Activated CD4-positive, alpha-beta T cell treated with anti-CD3 and anti-CD28 coated beads, Interleukin-2, amount 10 ng/mL, durations not matched to agents 7 days and 5 days (primary cell): Measurements from ENCODE around the gene PSME4. TPM values are rescaled to one million over a fixed set of nuclear protein-coding genes. Genes with fewer than 3 reads are reported as not detected.
"Not testable (repeated sequence)": the region's sequence is repeated elsewhere in the genome, so short reads cannot be mapped to it uniquely, and the experiment has no call there.

Source experiments
- CTCF ChIA-PET: fragments of 350-600 bp; sonication (Branson Sonifier 250); formaldehyde crosslinking; loops from one replicate; lab custom pipeline; 2021; ENCODE audit warnings: antibody characterized with exemption; lab: Charles Lee
- POLR2A ChIA-PET: fragments of 350-600 bp; sonication (Branson Sonifier 250); formaldehyde crosslinking; loops from one replicate; lab custom pipeline; 2021; ENCODE audit warnings: antibody characterized with exemption; lab: Charles Lee
- DNase-seq: peaks from one replicate; pipeline ENCODE4 v3.0.0-alpha.2; 2020
- H3K27ac Mint-ChIP-seq: one replicate; pipeline ENCODE4 v1.8.0; 2021; ENCODE audit warnings: mild to moderate bottlenecking, moderate library complexity, mixed read lengths
- H3K27me3 Mint-ChIP-seq: one replicate; pipeline ENCODE4 v1.8.0; 2021; ENCODE audit warnings: mixed read lengths
- H3K36me3 Mint-ChIP-seq: one replicate; pipeline ENCODE4 v1.8.0; 2021; ENCODE audit warnings: low read depth, mixed read lengths
- H3K4me1 Mint-ChIP-seq: one replicate; pipeline ENCODE4 v1.8.0; 2021; ENCODE audit warnings: mixed read lengths
- H3K4me3 Mint-ChIP-seq: one replicate; pipeline ENCODE4 v1.8.0; 2021; ENCODE audit warnings: mild to moderate bottlenecking, moderate library complexity, mixed read lengths
- H3K9me3 Mint-ChIP-seq: one replicate; pipeline ENCODE4 v1.8.0; 2021; ENCODE audit warnings: mixed read lengths
- total RNA-seq, 2 experiments: library from RNA; stranded (reverse); gene quantifications; one replicate each; pipeline ENCODE4 v1.2.3, GENCODE V29; 2021

The PSME4 gene
- total RNA-seq, 2 experiments from 2014 or later: 46.7 to 50.2 TPM

DNA sequence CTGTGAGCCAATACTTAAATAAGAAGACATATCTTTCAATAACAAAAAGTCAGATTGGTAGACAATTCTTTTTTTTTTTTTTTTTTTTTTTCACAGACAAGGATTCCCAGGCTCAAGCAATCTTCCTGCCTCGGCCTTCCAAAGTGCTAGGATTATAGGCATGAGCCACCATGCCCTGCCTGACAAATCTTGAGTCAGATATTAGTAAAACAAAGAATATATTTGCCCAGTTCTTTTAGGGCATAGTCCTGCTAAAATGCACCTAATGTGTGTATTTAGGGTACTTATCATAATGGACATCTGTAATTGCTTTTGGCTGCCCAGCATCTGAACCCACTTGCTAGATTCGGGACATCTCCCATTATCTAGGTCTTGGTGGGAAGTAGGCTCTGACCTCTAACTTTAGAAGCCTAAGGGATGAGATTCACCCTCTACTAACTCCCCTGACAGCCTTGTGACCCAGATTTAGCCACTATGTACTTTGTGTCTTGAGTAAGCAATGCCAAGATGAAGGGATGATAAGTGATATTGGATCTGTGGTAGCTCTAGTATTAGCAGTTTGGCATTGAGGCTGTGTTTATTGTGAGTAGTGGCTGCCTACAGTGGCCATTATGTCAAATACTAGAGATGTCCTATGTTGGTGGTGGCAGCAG lies 18.5 kb upstream of the PSME4 start:
- POLR2A ChIA-PET: no interaction called here
- H3K36me3 Mint-ChIP-seq: peaks cover 17% of the 10 kb centered on the region
- H3K4me3 Mint-ChIP-seq: no peak overlapping the region
- H3K9me3 Mint-ChIP-seq: peaks cover 8% of the 10 kb centered on the region
- H3K27me3 Mint-ChIP-seq: no peaks in the 10 kb centered on the region
- no peak overlapping the region for H3K27ac Mint-ChIP-seq
- CTCF ChIA-PET: no interaction called here
- DNase-seq: no peak
- H3K4me1 Mint-ChIP-seq: peaks cover 22% of the 10 kb centered on the region

DNA sequence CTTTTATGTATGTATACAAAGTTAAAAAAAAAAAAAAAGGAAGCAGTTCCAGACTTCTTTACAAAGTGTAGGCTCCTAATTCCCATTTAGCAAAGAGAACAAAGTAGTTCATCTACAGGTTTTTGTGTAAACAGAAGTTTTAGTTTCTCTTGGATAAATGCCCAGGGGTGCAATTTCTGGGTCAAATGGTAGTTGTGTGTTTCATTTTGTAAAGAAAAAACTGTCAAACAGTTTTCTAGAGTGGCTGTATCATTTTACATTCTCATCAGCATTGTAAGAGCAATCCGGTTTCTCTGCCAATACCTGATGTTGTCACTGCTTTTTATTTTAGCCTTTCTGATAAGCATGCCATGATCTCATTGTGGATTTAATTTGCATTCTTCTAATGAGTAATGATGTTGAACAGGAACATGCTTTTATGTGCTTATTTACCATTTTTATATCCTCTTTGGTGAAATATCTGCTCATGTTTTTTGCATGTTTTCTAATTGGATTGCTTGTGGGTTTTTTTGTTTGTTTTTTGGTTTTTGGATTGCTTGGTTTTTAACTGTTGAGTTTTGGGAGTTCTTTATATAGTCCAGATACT lies 16.6 kb upstream of the PSME4 start:
- Mint-ChIP-seq H3K4me3 (no peak overlapping the region), H3K9me3 (peaks cover 4% of the 10 kb centered on the region), H3K27me3 (no peaks in the 10 kb centered on the region), H3K36me3 (peaks cover 17% of the 10 kb centered on the region), H3K27ac (no peak overlapping the region), H3K4me1 (peaks cover 9% of the 10 kb centered on the region)
- ChIA-PET CTCF (no interaction called here), POLR2A (no interaction called here)
- DNase-seq: no peak

DNA sequence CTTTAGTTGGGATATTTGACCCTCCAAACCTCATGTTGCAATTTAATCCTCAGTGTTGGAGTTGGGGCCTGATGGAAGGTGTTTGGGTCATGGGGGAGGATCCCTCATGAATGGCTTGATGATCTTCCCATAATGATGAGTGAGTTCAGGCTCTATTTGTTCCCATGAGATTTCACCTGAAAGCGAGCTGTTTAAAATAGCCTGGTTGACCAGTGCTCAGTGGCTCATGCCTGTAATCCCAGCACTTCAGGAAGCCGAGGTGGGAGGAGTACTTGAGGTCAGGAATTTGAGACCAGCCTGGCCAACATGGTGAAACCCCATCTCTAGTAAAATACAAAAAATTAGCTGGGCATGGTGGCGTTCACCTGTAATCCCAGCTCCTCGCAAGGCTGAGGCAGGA lies 14.9 kb upstream of the PSME4 start:
- ChIA-PET CTCF (interaction anchor here (0.8 to 1.7 kb wide), 2 partner anchors 14 to 32 kb away, joined by 3 read pairs; no protein-coding TSS in a partner anchor), POLR2A (no interaction called here)
- H3K27ac Mint-ChIP-seq: no peak overlapping the region
- no peak overlapping the region for H3K4me3 Mint-ChIP-seq
- H3K27me3 Mint-ChIP-seq: no peaks in the 10 kb centered on the region
- DNase-seq: no peak
- H3K36me3 Mint-ChIP-seq: peaks cover 17% of the 10 kb centered on the region
- H3K9me3 Mint-ChIP-seq: peaks cover 5% of the 10 kb centered on the region
- peaks cover 9% of the 10 kb centered on the region for H3K4me1 Mint-ChIP-seq

DNA sequence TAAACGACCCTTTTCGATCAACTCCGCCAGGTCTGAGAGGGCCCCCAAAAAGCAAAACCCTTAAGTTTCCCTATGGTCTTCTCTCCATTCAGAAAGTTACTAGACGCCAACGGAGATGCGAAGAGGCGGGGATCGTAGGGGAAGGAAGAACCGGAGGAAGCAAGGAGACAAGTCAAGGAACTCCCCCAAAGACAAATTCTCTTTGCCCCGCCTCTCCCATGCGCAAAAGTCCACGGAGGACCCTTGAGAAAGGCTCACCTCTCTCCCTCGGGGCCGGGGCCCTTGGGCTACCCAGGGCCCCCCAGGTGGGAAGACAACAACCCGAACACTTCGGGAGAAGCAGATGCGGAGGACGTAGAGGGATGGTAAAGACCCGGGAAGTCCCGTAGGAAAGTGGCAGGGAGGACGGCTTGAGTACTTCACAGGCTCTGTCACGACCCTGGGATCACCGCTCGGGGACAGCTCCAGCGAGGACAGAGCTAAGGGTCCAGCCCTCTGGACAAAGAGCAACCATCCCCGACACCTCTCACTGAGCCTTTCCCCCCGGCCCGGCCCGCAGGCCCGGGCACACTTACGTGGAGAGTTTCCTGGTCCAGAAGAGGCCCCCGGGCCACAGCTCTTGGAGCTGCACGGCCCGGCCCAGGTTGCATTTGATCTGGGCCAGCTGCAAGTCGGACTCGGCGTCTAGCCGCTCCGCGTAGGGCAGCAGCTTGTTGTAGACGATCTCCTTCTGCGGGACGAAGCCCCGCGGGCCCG lies 647 bp downstream of the PSME4 start:
- peak overlapping the region; percentile 88 for H3K27ac Mint-ChIP-seq
- CTCF ChIA-PET: interaction anchor here (0.7 to 2.7 kb wide), 5 partner anchors 10 to 44 kb away, joined by 3 to 11 read pairs (median 4); no protein-coding TSS in a partner anchor

DNA sequence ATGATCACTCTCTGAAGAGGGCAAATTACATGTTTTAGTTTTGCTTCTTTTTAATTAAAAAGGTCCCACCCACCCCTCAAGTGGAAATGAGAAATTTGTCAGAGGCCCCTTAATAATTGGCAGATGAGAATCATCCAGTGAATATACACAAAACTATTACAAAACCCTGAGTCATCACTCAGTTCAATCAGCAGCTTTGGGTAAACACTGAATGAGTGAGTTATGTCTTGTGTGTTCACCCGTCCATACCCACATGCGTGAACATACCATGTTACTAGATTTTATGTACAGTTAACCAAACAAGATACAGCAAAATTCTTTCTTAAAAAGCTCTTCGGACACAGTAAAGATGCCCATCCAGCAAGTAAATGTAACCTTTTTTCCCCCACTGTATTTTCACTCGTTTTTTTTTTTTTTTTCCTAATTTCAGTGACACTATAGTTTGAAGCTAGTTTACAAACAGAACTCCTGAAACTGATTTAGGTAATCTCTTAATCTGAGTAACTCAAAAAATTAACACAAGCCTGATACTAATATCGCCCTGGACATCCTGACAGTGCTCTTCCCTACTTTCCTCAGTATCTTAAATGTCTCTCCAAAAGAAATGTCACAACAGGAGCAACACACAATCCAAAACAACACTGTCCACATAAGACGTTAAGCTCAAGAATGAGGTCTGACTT lies 1.4 kb downstream of the PSME4 start:
- H3K4me3 Mint-ChIP-seq: peak overlapping the region; percentile 88
- no peaks in the 10 kb centered on the region for H3K27me3 Mint-ChIP-seq
- CTCF ChIA-PET: interaction anchor here (0.6 to 2.7 kb wide), 7 partner anchors 10 to 739 kb away, joined by 3 to 11 read pairs (median 3); no protein-coding TSS in a partner anchor
- H3K9me3 Mint-ChIP-seq: no peaks in the 10 kb centered on the region
- peak; percentile 15 for DNase-seq
- POLR2A ChIA-PET: interaction anchor here (0.7 kb wide), 1 partner anchor 591 kb away, joined by 3 read pairs; no protein-coding TSS in a partner anchor
- H3K27ac Mint-ChIP-seq: peak overlapping the region; percentile 88
- H3K4me1 Mint-ChIP-seq: peaks cover 49% of the 10 kb centered on the region
- peaks cover 23% of the 10 kb centered on the region for H3K36me3 Mint-ChIP-seq

More for the DNA sequence above, 647 bp downstream of the PSME4 start:
- peak; percentile 23 for DNase-seq
- POLR2A ChIA-PET: interaction anchor here (0.6 to 0.7 kb wide), 2 partner anchors 56 to 590 kb away, joined by 3 read pairs; no protein-coding TSS in a partner anchor
- H3K27me3 Mint-ChIP-seq: no peaks in the 10 kb centered on the region
- H3K36me3 Mint-ChIP-seq: peaks cover 23% of the 10 kb centered on the region
- H3K4me1 Mint-ChIP-seq: peaks cover 43% of the 10 kb centered on the region
- H3K4me3 Mint-ChIP-seq: peak overlapping the region; percentile 88
- H3K9me3 Mint-ChIP-seq: no peaks in the 10 kb centered on the region

DNA sequence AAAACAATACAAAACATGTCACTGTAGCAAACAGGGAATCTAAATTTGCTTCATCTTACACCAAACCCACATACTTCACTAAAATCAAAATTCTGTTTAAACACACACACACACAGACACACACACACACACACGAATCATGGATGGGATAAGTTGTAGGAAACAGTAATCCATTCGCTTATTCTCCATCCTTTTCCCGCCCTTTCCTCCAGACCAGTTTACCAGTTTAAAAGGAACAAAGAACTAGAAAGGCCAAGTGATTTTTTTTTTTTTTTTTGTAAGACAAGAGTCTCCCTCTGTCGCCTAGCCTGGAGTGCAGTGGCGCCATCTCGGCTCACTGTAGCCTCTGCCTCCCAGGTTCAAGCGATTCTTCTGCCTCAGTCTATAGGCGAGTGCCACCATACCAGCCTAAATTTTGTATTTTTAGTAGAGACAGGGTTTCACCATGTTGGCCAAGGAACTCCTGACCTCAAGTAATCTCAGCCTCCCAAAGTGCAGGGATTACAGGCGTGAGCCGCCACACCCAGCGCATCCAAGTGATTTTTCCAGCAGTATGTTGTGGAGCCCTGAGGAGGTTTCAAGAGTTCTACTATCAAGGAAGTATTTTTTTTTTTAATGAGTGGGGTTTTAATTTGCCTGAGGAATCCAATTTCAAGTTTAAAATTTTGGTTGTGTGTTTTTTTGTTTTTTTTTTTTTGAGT lies 5.7 kb downstream of the PSME4 start:
- POLR2A ChIA-PET: no interaction called here
- H3K4me1 Mint-ChIP-seq: peaks cover 50% of the 10 kb centered on the region
- CTCF ChIA-PET: no interaction called here
- no peak for DNase-seq
- H3K27me3 Mint-ChIP-seq: no peaks in the 10 kb centered on the region
- peaks cover 24% of the 10 kb centered on the region for H3K36me3 Mint-ChIP-seq
- no peak overlapping the region for H3K27ac Mint-ChIP-seq
- no peaks in the 10 kb centered on the region for H3K9me3 Mint-ChIP-seq
- no peak overlapping the region for H3K4me3 Mint-ChIP-seq

DNA sequence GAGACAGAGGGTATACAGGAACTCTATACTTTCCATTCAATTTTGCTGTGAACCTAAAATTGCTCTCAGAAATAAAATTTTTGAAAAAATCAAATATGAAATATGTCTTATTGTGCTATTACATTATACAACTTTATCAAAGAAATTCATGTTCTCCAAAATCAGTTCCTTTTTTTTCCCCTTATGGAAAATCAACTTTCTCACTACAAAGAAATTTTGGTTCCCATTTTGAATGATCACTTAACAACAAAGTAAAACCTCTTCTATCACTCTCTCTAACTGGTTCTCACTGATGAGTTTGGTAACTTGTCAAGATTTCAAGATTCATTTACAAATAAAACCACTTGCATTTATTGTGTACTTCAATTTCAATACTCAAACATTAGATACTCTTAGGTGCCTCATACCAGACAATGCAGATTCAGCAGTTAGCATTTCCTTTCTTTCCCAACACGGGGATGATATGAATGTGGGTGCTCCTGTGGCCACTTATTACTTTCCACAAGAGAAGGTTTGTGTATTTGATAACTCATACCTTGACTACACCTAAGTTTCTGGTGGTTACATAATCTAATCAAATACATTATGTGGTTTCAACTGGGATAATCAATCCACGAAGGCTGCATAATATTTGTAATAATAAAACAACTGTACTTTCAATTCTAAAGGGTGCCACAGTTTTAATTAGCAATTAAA lies 6.4 kb downstream of the PSME4 start:
- ChIA-PET POLR2A (no interaction called here), CTCF (no interaction called here)
- Mint-ChIP-seq H3K4me3 (no peak overlapping the region), H3K27ac (no peak overlapping the region), H3K4me1 (peaks cover 47% of the 10 kb centered on the region), H3K36me3 (peaks cover 24% of the 10 kb centered on the region), H3K9me3 (no peaks in the 10 kb centered on the region), H3K27me3 (no peaks in the 10 kb centered on the region)
- no peak for DNase-seq

DNA sequence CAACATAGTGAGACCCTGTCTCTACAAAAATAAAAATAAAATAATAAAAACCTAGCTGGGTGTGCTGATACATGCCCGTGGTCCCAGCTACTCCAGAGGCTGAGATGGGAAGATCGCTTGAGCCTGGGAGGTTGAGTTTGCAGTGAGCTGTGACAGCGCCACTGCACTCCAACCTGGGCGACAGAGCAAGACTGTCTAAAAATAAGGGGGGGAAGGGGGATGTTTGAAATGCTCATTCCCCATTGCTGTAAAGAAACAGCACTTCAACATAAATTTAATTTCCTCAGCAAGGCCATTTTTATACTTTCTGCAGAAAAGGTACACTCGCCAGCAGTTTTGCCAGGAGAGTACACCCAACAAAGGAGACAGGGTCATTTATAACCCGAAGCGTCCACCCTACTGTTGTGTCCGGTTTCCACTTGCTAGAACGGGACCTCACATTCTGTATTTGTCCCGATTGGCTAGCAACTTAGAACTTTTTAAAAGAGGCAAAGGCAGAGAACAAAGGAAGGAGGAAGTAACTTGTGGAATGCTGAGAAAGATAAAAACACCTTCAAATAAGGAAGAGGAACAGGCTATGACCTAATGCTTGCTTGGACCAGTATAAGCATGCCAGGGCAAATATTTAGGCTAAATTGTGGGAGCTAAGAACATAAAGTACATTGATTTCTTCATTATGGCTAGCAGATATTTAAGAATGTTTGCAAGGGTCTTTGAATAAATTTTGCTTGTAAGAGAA lies 9.1 kb downstream of the PSME4 start:
- H3K27me3 Mint-ChIP-seq, H3K27ac Mint-ChIP-seq, H3K4me3 Mint-ChIP-seq, DNase-seq, H3K9me3 Mint-ChIP-seq, CTCF ChIA-PET, POLR2A ChIA-PET: not testable (repeated sequence)
- Mint-ChIP-seq H3K36me3 (peaks cover 19% of the 10 kb centered on the region), H3K4me1 (peaks cover 30% of the 10 kb centered on the region)

DNA sequence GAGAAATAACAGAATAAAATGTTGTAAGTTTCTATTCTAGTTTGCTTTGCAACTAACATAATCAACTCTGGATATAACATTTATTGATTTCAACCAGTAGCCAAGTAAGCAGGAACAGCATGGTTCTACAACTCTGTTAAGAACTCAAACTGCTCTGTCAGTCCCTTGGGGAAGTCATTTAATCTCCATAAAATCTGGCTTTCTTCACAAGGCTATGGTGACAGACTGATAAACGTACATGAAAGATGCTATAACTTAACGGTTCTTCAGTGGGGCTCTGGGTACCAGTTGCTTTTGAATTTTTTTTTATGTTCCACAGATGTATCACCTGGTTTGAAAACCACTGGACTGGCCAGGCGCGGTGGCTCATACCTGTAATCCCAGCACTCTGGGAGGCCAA lies 10.3 kb downstream of the PSME4 start:
- Mint-ChIP-seq H3K27me3 (no peaks in the 10 kb centered on the region), H3K9me3 (no peaks in the 10 kb centered on the region), H3K4me1 (peaks cover 30% of the 10 kb centered on the region), H3K36me3 (peaks cover 19% of the 10 kb centered on the region), H3K4me3 (no peak overlapping the region), H3K27ac (no peak overlapping the region)
- DNase-seq: no peak
- ChIA-PET POLR2A (no interaction called here), CTCF (no interaction called here)

DNA sequence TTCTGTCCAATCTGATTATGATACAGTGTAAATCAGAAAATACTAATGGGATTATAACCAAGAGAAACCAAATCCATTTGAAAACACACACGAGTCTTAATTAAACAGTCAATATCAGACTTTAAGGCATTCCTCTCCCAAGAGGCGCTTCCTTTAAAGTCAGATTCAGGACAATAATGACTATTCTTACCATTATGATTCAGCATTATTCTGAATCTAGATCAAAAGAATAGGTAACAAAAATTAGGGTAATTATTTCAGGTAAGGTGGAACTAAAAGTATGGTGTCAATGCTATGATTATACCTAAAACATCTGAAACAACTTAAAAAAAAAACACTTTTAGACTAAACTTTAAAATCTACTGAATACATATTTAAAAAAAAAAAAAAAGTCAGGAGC lies 12.3 kb downstream of the PSME4 start:
- no peak for DNase-seq
- H3K9me3 Mint-ChIP-seq: no peaks in the 10 kb centered on the region
- H3K4me1 Mint-ChIP-seq: peaks cover 16% of the 10 kb centered on the region
- ChIA-PET CTCF (interaction anchor here (0.6 to 2.1 kb wide), 2 partner anchors 11 to 129 kb away, joined by 3 to 6 read pairs; no protein-coding TSS in a partner anchor), POLR2A (no interaction called here)
- H3K4me3 Mint-ChIP-seq: no peak overlapping the region
- no peaks in the 10 kb centered on the region for H3K27me3 Mint-ChIP-seq
- no peak overlapping the region for H3K27ac Mint-ChIP-seq
- H3K36me3 Mint-ChIP-seq: peaks cover 14% of the 10 kb centered on the region

DNA sequence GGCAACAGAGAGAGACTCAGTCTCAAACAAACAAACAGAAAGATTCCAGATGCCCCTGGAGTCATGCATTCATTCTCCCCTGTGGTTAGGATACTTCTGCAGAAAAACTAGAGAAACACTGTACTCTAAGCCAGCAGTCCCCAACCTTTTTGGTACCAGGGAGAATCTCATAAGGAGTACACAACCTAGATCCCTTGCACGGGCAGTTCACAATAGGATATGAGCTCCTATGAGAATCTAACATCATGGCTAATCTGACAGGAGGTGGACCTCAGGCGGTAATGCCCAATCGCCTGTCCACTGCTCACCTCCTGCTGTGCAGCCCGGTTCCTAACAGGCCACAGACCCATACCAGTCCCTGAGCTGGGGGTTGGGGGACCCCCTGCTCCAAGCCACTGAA lies 18.3 kb downstream of the PSME4 start:
- Mint-ChIP-seq H3K4me1 (peaks cover 15% of the 10 kb centered on the region), H3K27me3 (no peaks in the 10 kb centered on the region), H3K36me3 (peaks cover 13% of the 10 kb centered on the region), H3K4me3 (no peak overlapping the region), H3K9me3 (no peaks in the 10 kb centered on the region), H3K27ac (no peak overlapping the region)
- CTCF ChIA-PET: interaction anchor here (0.6 to 2.2 kb wide), 2 partner anchors 18 to 27 kb away, joined by 5 to 11 read pairs; partner anchors contain the start of gene PSME4
- POLR2A ChIA-PET: no interaction called here
- no peak for DNase-seq
